ENCODE results near the gene SEZ6L2.

The SEZ6L2 gene

GRCh38 chr16:29909391-29909790 is 10.0 kb upstream of the SEZ6L2 start:
- Histone ChIP-seq H3K9ac (ENCODE audit: low read length) (no peak overlapping the region), H3K9me3 (ENCODE audit: low read length) (no peaks in the 10 kb centered on the region), H3K9me2 (ENCODE audit: low read depth, low read length) (no peaks in the 10 kb centered on the region), H2AFZ (ENCODE audit: low read length) (no peak overlapping the region), H3K27ac (ENCODE audit: low read depth, low read length, poor library complexity, severe bottlenecking) (no peak overlapping the region), H3F3A (ENCODE audit: insufficient read depth, low read length) (no peaks in the 10 kb centered on the region), H3K36me3 (ENCODE audit: insufficient read depth, low read length) (no peaks in the 10 kb centered on the region), H3K79me2 (ENCODE audit: insufficient read depth, low read length) (no peaks in the 10 kb centered on the region), H3K4me3 (ENCODE audit: low read depth, low read length, poor library complexity, severe bottlenecking) (no peak overlapping the region), H3K27me3 (ENCODE audit: insufficient read depth, low read length) (no peaks in the 10 kb centered on the region), H4K20me1 (ENCODE audit: insufficient read depth, low read length) (no peaks in the 10 kb centered on the region), H3K4me2 (ENCODE audit: low read length) (no peak overlapping the region), H3K4me1 (ENCODE audit: insufficient read depth, low read length, severe bottlenecking) (no peaks in the 10 kb centered on the region)
- TF ChIP-seq EZH2 (IDR thresholded peaks at IDR 0.05; ENCODE audit: borderline replicate concordance, low read length), result no peak
- no peak for TF ChIP-seq CTCF (IDR thresholded peaks at IDR 0.05; ENCODE audit: low read length)

- Histone ChIP-seq H3K79me2 (ENCODE audit: insufficient read depth, low read length) (no peaks in the 10 kb centered on the region), H2AFZ (ENCODE audit: low read length) (no peak overlapping the region), H3K4me1 (ENCODE audit: insufficient read depth, low read length, severe bottlenecking) (no peaks in the 10 kb centered on the region), H3K4me2 (ENCODE audit: low read length) (no peak overlapping the region), H4K20me1 (ENCODE audit: insufficient read depth, low read length) (no peaks in the 10 kb centered on the region), H3K4me3 (ENCODE audit: low read depth, low read length, poor library complexity, severe bottlenecking) (no peak overlapping the region), H3K27me3 (ENCODE audit: insufficient read depth, low read length) (no peaks in the 10 kb centered on the region), H3K9ac (ENCODE audit: low read length) (no peak overlapping the region), H3F3A (ENCODE audit: insufficient read depth, low read length) (no peaks in the 10 kb centered on the region), H3K36me3 (ENCODE audit: insufficient read depth, low read length) (no peaks in the 10 kb centered on the region), H3K9me3 (ENCODE audit: low read length) (no peaks in the 10 kb centered on the region), H3K9me2 (ENCODE audit: low read depth, low read length) (no peaks in the 10 kb centered on the region), H3K27ac (ENCODE audit: low read depth, low read length, poor library complexity, severe bottlenecking) (no peak overlapping the region)
- TF ChIP-seq CTCF (IDR thresholded peaks at IDR 0.05; ENCODE audit: low read length) (no peak), EZH2 (IDR thresholded peaks at IDR 0.05; ENCODE audit: borderline replicate concordance, low read length) (no peak)
Observed at GRCh38 chr16:29908719-29909220, 9.4 kb upstream of the SEZ6L2 start.

GRCh38 chr16:29907973-29908372 is 8.6 kb upstream of the SEZ6L2 start:
- no peak for TF ChIP-seq EZH2 (IDR thresholded peaks at IDR 0.05; ENCODE audit: borderline replicate concordance, low read length)
- TF ChIP-seq CTCF (IDR thresholded peaks at IDR 0.05; ENCODE audit: low read length), result no peak
- Histone ChIP-seq H3K36me3 (ENCODE audit: insufficient read depth, low read length) (no peaks in the 10 kb centered on the region), H3K4me1 (ENCODE audit: insufficient read depth, low read length, severe bottlenecking) (no peaks in the 10 kb centered on the region), H3K4me2 (ENCODE audit: low read length) (no peak overlapping the region), H3K9me2 (ENCODE audit: low read depth, low read length) (no peaks in the 10 kb centered on the region), H3K27ac (ENCODE audit: low read depth, low read length, poor library complexity, severe bottlenecking) (no peak overlapping the region), H3K27me3 (ENCODE audit: insufficient read depth, low read length) (no peaks in the 10 kb centered on the region), H2AFZ (ENCODE audit: low read length) (no peak overlapping the region), H3K4me3 (ENCODE audit: low read depth, low read length, poor library complexity, severe bottlenecking) (no peak overlapping the region), H3K9ac (ENCODE audit: low read length) (no peak overlapping the region), H3K9me3 (ENCODE audit: low read length) (no peaks in the 10 kb centered on the region), H4K20me1 (ENCODE audit: insufficient read depth, low read length) (no peaks in the 10 kb centered on the region), H3K79me2 (ENCODE audit: insufficient read depth, low read length) (no peaks in the 10 kb centered on the region), H3F3A (ENCODE audit: insufficient read depth, low read length) (no peaks in the 10 kb centered on the region)
